ENCODE measurements around the gene DTWD2. TPM values are rescaled to one million over a fixed set of nuclear protein-coding genes. Genes with fewer than 3 reads are reported as not detected.
"Not testable (repeated sequence)": the region's sequence is repeated elsewhere in the genome, so short reads cannot be mapped to it uniquely, and the experiment has no call there.

The DTWD2 gene
- total RNA-seq, 3 donors from 2014 or later: 3.5 to 4.3 (median 3.7) TPM

- DNase-seq (no peak), ATAC-seq (no peak)
- Mint-ChIP-seq H3K4me3 (no peak overlapping the region), H3K4me1 (ENCODE audit: low read depth) (no peaks in the 10 kb centered on the region), H3K9me3 (peaks cover 4% of the 10 kb centered on the region), H3K27me3 (ENCODE audit: low read depth) (no peaks in the 10 kb centered on the region), H3K36me3 (ENCODE audit: insufficient read depth) (peaks cover 15% of the 10 kb centered on the region)
Measured at GRCh38 chr5:118980438-118980837, 7.9 kb downstream of the DTWD2 start.

- peaks cover 4% of the 10 kb centered on the region for H3K9me3 Mint-ChIP-seq
Measured at GRCh38 chr5:118980017-118980416, 8.3 kb downstream of the DTWD2 start.

DNA sequence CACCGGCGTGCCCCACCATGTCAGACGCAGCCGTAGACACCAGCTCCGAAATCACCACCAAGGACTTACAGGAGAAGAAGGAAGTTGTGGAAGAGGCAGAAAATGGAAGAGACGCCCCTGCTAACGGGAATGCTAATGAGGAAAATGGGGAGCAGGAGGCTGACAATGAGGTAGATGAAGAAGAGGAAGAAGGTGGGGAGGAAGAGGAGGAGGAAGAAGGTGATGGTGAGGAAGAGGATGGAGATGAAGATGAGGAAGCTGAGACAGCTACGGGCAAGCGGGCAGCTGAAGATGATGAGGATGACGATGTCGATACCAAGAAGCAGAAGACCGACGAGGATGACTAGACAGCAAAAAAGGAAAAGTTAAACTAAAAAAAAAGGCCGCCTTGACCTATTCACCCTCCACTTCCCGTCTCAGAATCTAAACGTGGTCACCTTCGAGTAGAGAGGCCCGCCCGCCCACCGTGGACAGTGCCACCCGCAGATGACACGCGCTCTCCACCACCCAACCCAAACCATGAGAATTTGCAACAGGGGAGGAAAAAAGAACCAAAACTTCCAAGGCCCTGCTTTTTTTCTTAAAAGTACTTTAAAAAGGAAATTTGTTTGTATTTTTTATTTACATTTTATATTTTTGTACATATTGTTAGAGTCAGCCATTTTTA is 14.4 kb downstream of the DTWD2 start:
- not testable (repeated sequence) for H3K9me3 Mint-ChIP-seq

More at GRCh38 chr5:118980017-118980416, 8.3 kb downstream of the DTWD2 start:
- no peak for ATAC-seq
- Mint-ChIP-seq H3K27me3 (ENCODE audit: low read depth) (no peaks in the 10 kb centered on the region), H3K36me3 (ENCODE audit: insufficient read depth) (peaks cover 18% of the 10 kb centered on the region), H3K4me1 (ENCODE audit: low read depth) (no peaks in the 10 kb centered on the region), H3K4me3 (no peak overlapping the region)
- no peak for DNase-seq

GRCh38 chr5:118968925-118969375 is 19.4 kb downstream of the DTWD2 start:
- H3K4me3 Mint-ChIP-seq: no peak overlapping the region
- ATAC-seq (no peak), DNase-seq (no peak)
- no peaks in the 10 kb centered on the region for H3K27me3 Mint-ChIP-seq (ENCODE audit: low read depth)
- peaks cover 4% of the 10 kb centered on the region for H3K36me3 Mint-ChIP-seq (ENCODE audit: insufficient read depth)
- H3K9me3 Mint-ChIP-seq: peaks cover 4% of the 10 kb centered on the region
- H3K4me1 Mint-ChIP-seq (ENCODE audit: low read depth): peaks cover 7% of the 10 kb centered on the region

More for the DNA sequence above, 14.4 kb downstream of the DTWD2 start:
- peaks cover 16% of the 10 kb centered on the region for H3K36me3 Mint-ChIP-seq (ENCODE audit: insufficient read depth)
- not testable (repeated sequence) for ATAC-seq; DNase-seq; H3K4me1 Mint-ChIP-seq (ENCODE audit: low read depth); H3K4me3 Mint-ChIP-seq; H3K27me3 Mint-ChIP-seq (ENCODE audit: low read depth)

DNA sequence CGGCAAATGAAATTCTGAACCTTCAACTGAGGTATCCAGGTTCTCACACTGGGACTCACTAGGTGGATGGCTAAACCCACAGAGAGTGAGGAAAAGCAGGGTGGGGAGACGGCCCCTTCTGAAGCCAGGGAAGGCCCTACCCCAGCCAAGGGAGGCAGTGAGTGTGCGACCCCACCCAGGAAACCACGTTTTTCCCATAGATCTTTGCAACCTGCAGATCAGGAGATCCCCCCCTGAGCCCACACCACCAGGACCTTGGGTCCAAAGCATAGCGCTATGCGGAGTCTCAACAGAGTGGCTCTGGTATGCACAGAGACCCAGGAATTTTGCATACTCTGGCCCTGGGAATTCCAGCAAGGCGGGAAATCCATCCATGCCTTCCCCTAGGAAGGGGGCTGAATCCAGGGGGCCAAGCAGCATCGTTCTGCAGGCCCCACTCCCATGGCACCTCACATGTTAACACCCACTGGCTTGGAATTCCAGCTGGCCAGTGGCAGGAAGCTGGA is 19.9 kb downstream of the DTWD2 start:
- Mint-ChIP-seq H3K4me3 (no peak overlapping the region), H3K27me3 (ENCODE audit: low read depth) (no peaks in the 10 kb centered on the region), H3K4me1 (ENCODE audit: low read depth) (peaks cover 7% of the 10 kb centered on the region), H3K36me3 (ENCODE audit: insufficient read depth) (peaks cover 4% of the 10 kb centered on the region), H3K9me3 (peaks cover under 1% of the 10 kb centered on the region)
- ATAC-seq (no peak), DNase-seq (no peak)

GRCh38 chr5:118967059-118967508 is 21.3 kb downstream of the DTWD2 start:
- H3K4me1 Mint-ChIP-seq (ENCODE audit: low read depth): peaks cover 7% of the 10 kb centered on the region
- no peaks in the 10 kb centered on the region for H3K9me3 Mint-ChIP-seq
- DNase-seq: no peak
- no peaks in the 10 kb centered on the region for H3K27me3 Mint-ChIP-seq (ENCODE audit: low read depth)
- no peak overlapping the region for H3K4me3 Mint-ChIP-seq
- no peak for ATAC-seq
- peaks cover 4% of the 10 kb centered on the region for H3K36me3 Mint-ChIP-seq (ENCODE audit: insufficient read depth)

- DNase-seq: no peak
- Mint-ChIP-seq H3K27me3 (ENCODE audit: low read depth) (no peaks in the 10 kb centered on the region), H3K4me3 (no peak overlapping the region), H3K4me1 (ENCODE audit: low read depth) (peaks cover 2% of the 10 kb centered on the region), H3K36me3 (ENCODE audit: insufficient read depth) (peaks cover 4% of the 10 kb centered on the region), H3K9me3 (no peaks in the 10 kb centered on the region)
- ATAC-seq: no peak
Measured at GRCh38 chr5:118965890-118966289, 22.5 kb downstream of the DTWD2 start.

DNA sequence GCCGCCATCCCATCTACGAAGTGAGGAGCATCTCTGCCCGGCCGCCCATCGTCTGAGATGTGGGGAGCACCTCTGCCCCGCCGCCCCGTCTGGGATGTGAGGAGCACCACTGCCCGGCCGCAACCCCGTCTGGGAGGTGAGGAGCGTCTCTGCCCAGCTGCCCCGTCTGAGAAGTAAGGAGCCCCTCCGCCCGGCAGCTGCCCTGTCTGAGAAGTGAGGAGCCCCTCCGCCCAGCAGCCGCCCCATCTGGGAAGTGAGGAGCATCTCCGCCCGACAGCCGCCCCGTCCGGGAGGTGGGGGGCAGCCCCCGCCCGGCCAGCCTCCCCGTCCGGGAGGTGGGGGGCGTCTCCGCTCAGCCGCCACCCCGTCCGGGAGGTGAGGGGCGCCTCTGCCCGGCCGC is 23.4 kb downstream of the DTWD2 start:
- not testable (repeated sequence) for H3K9me3 Mint-ChIP-seq; H3K4me1 Mint-ChIP-seq (ENCODE audit: low read depth); H3K4me3 Mint-ChIP-seq; H3K36me3 Mint-ChIP-seq (ENCODE audit: insufficient read depth); H3K27me3 Mint-ChIP-seq (ENCODE audit: low read depth); ATAC-seq; DNase-seq

GRCh38 chr5:118964388-118964787 is 24.0 kb downstream of the DTWD2 start:
- H3K36me3 Mint-ChIP-seq (ENCODE audit: insufficient read depth); H3K4me3 Mint-ChIP-seq; DNase-seq; H3K9me3 Mint-ChIP-seq; H3K4me1 Mint-ChIP-seq (ENCODE audit: low read depth); H3K27me3 Mint-ChIP-seq (ENCODE audit: low read depth); ATAC-seq: not testable (repeated sequence)

DNA sequence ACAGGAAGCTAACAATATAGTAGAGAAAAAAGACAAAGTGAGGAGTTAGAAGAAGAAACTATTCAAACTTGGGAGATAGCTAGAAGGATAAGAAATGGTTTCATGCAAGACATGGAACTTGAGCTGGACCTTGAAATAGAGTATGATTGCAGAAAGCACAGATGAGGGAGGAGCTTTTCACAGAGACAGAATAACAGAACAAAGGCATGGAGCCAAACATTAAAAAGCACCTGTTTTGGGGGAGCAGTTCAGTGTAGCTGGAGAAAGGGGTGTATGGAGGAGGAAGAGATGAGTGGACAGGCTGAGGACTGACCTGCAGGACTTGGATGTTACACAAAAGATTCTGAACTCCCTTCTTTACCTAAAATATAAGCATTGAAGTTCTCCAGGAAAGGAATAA is 25.2 kb downstream of the DTWD2 start:
- ATAC-seq (no peak), DNase-seq (no peak)
- Mint-ChIP-seq H3K36me3 (ENCODE audit: insufficient read depth) (peaks cover 10% of the 10 kb centered on the region), H3K27me3 (ENCODE audit: low read depth) (no peaks in the 10 kb centered on the region), H3K9me3 (peaks cover 4% of the 10 kb centered on the region), H3K4me3 (no peak overlapping the region), H3K4me1 (ENCODE audit: low read depth) (no peaks in the 10 kb centered on the region)

DNA sequence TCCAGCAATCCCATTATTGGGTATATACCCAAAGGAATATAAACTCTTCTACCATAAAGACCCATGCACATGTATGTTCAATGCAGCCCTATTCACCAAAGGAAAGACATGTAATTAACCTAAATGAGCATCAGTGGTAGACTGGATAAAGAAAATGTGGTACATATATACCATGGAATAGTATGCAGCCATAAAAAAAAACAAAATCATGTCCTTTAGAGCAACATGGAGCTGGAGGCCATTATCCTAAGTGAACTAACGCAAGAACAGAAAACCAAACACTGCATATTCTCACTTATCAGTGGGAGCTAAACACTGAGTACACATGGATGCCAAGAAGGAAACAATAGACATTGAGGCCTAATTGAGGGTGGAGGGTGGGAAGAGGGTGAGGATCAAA is 27.8 kb downstream of the DTWD2 start:
- no peaks in the 10 kb centered on the region for H3K27me3 Mint-ChIP-seq (ENCODE audit: low read depth)
- H3K9me3 Mint-ChIP-seq: peaks cover 4% of the 10 kb centered on the region
- H3K36me3 Mint-ChIP-seq (ENCODE audit: insufficient read depth): peaks cover 10% of the 10 kb centered on the region
- no peak for ATAC-seq
- H3K4me1 Mint-ChIP-seq (ENCODE audit: low read depth): no peaks in the 10 kb centered on the region
- no peak overlapping the region for H3K4me3 Mint-ChIP-seq
- DNase-seq: no peak

GRCh38 chr5:118956727-118957126 is 31.6 kb downstream of the DTWD2 start:
- H3K36me3 Mint-ChIP-seq (ENCODE audit: insufficient read depth): peaks cover 11% of the 10 kb centered on the region
- peaks cover 4% of the 10 kb centered on the region for H3K9me3 Mint-ChIP-seq
- H3K27me3 Mint-ChIP-seq (ENCODE audit: low read depth): no peaks in the 10 kb centered on the region
- DNase-seq (no peak), ATAC-seq (no peak)
- no peaks in the 10 kb centered on the region for H3K4me1 Mint-ChIP-seq (ENCODE audit: low read depth)
- no peak overlapping the region for H3K4me3 Mint-ChIP-seq

- DNase-seq: no peak
- no peaks in the 10 kb centered on the region for H3K9me3 Mint-ChIP-seq
- peaks cover 13% of the 10 kb centered on the region for H3K36me3 Mint-ChIP-seq (ENCODE audit: insufficient read depth)
- no peaks in the 10 kb centered on the region for H3K4me1 Mint-ChIP-seq (ENCODE audit: low read depth)
- ATAC-seq: no peak
- H3K27me3 Mint-ChIP-seq (ENCODE audit: low read depth): no peaks in the 10 kb centered on the region
- no peak overlapping the region for H3K4me3 Mint-ChIP-seq
Measured at GRCh38 chr5:118953652-118954005, 34.7 kb downstream of the DTWD2 start.

DNA sequence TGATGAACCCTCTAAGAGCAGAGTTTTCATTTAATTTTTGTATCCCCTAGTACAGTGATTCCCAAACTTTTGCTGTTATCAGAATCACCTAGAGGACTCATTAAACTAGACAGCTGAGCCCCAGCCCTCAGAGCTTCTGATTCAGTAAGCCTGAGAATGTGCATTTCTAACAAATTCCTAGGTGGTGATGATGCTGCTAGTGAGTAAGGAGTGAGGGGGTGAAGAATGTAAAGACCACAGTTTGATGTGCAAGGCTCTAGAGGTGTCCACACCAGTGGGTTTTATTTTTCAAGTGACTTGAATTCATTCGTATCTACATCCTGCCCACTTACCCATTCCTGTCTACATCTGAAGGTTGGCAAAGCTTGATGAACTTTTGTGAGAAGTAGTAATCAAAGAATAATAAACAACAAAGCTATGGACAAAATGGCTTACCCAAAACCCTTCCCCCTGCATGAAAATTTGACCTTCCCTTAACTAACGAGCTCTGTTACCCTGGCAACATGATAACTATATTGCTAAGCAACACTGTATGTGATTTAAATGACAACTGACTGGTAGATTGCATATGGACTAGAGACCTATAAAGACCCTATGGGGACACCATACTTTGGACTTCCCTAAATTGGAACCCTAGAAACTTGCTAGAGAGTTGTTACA is 35.2 kb downstream of the DTWD2 start:
- Mint-ChIP-seq H3K4me3 (no peak overlapping the region), H3K36me3 (ENCODE audit: insufficient read depth) (peaks cover 10% of the 10 kb centered on the region), H3K27me3 (ENCODE audit: low read depth) (no peaks in the 10 kb centered on the region), H3K4me1 (ENCODE audit: low read depth) (no peaks in the 10 kb centered on the region), H3K9me3 (no peaks in the 10 kb centered on the region)
- no peak for ATAC-seq
- DNase-seq: no peak

DNA sequence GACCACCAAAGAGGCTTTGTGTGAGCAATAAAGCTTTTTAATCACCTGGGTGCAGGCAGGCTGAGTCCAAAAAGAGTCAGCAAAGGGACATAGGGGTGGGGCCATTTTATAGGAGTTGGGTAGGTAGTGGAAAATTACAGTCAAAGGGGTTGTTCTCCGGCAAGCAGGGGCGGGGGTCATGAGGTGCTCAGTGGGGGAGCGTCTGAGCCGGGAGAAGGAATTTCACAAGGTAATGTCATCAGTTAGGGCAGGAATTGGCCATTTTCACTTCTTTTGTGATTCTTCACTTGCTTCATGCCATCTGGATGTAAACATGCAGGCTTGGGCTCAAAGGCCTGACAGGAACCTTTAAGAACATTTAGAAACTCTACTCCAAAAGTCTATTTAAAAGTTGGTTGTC is 36.0 kb downstream of the DTWD2 start:
- ATAC-seq; DNase-seq; H3K4me3 Mint-ChIP-seq; H3K36me3 Mint-ChIP-seq (ENCODE audit: insufficient read depth); H3K27me3 Mint-ChIP-seq (ENCODE audit: low read depth); H3K4me1 Mint-ChIP-seq (ENCODE audit: low read depth); H3K9me3 Mint-ChIP-seq: not testable (repeated sequence)
